HG03064 (cell line): ENCODE measurements around the gene KCTD1.
A peak's percentile ranks its signal among the peaks of the same experiment; 100 is the strongest.

ENCODE experiments used
- ATAC-seq: cut with Tn5 transposase; IDR thresholded peaks from one replicate; pipeline ENCODE4 v1.9.1; 2021; ENCODE audit warnings: low read depth; ENCODE audit not compliant: unreplicated experiment

KCTD1 gene

GRCh38 chr18:26405190-26405801 is 143.1 kb downstream of the KCTD1 start:
- ATAC-seq, result peak; percentile 88
